Vagina (tissue), 2 donors: Measurements from ENCODE around the gene CHRM1.

ENCODE experiments used
- POLR2A ChIP-seq, 2 donors: fragments of 450-650 bp; IDR thresholded peaks; one replicate each; pipeline ENCODE4 v1.6.1; 2017; ENCODE audit warnings: antibody characterized with exemption in 2 of 2, mild to moderate bottlenecking in 2 of 2, moderate library complexity in 2 of 2
- POLR2AphosphoS5 ChIP-seq, 2 donors: sonication (generic); formaldehyde crosslinking; IDR thresholded peaks; one replicate each; pipeline ENCODE4 v1.9.0; 2017; ENCODE audit warnings: antibody characterized with exemption in 2 of 2, mild to moderate bottlenecking in 2 of 2, low read depth in 1 of 2; ENCODE audit not compliant: insufficient read depth in 1 of 2

DNA sequence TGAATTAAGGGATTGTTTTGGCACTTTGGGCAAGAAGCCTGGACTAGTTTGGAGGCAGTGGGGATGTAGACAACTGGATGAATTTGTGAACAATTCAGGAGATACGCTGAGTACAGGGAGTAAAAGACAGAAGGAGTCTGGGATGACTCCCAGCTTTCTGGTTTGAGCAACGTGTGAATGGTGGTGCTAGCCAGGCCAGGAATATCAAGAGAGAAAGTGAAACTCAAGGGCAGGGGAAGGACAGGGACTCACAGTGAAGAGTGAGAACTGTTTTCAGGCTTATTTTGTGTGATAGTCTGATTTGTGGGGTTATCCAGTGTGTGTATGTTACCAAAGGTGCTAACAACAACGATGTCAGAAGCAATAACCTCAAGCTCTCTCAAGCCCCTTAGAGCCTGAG lies 15.9 kb downstream of the CHRM1 start:
- TF ChIP-seq POLR2A (IDR thresholded peaks at IDR 0.05) (no peak), POLR2AphosphoS5 (IDR thresholded peaks at IDR 0.05; ENCODE audit: insufficient read depth in 1 of 2, low read depth in 1 of 2) (no peak)
